Osteoblast (primary cell): ENCODE results near the gene DNER. TPM values are rescaled to one million over a fixed set of nuclear protein-coding genes. Genes with fewer than 3 reads are reported as not detected.
"Not testable (repeated sequence)": the region's sequence is repeated elsewhere in the genome, so short reads cannot be mapped to it uniquely, and the experiment has no call there.

Experiments
- DNase-seq: peaks from one replicate; pipeline ENCODE4 v3.0.0; 2011; ENCODE audit warnings: low spot score, mixed read lengths; ENCODE audit not compliant: insufficient read length; ENCODE audit errors: missing footprints
- H2AFZ ChIP-seq: 2 replicates; pipeline ENCODE4 v1.6.0; 2011; ENCODE audit warnings: mild to moderate bottlenecking, low read length
- H3K27ac ChIP-seq: 2 replicates; pipeline ENCODE4 v1.5.1; 2011; ENCODE audit warnings: mild to moderate bottlenecking, low read depth, low read length, moderate library complexity
- H3K27me3 ChIP-seq: 2 replicates; pipeline ENCODE4 v1.6.0; 2012; ENCODE audit warnings: mild to moderate bottlenecking, control low read depth, inconsistent platforms, low read length, moderate library complexity; ENCODE audit not compliant: insufficient read depth
- H3K36me3 ChIP-seq: 2 replicates; pipeline ENCODE4 v1.5.1; 2011; ENCODE audit warnings: mild to moderate bottlenecking, low read length, control low read depth, moderate library complexity; ENCODE audit not compliant: insufficient read depth
- H3K4me1 ChIP-seq: 2 replicates; pipeline ENCODE4 v1.5.1; 2011; ENCODE audit warnings: mild to moderate bottlenecking, low read length, control low read depth, moderate library complexity; ENCODE audit not compliant: insufficient read depth
- H3K4me2 ChIP-seq: 2 replicates; pipeline ENCODE4 v1.6.0; 2011; ENCODE audit warnings: mild to moderate bottlenecking, low read length; ENCODE audit not compliant: insufficient read depth
- H3K4me3 ChIP-seq: fragments of 200-600 bp; sonication (generic); 3 replicates; pipeline ENCODE4 v1.5.1; 2012; ENCODE audit warnings: mild to moderate bottlenecking, low read length, inconsistent platforms; ENCODE audit not compliant: insufficient read depth
- H3K79me2 ChIP-seq: 2 replicates; pipeline ENCODE4 v1.6.0; 2012; ENCODE audit warnings: mild to moderate bottlenecking, low read length, control low read depth, inconsistent platforms; ENCODE audit not compliant: insufficient read depth
- H3K9me3 ChIP-seq: 2 replicates; pipeline ENCODE4 v1.5.1; 2011; ENCODE audit warnings: low read depth, low read length, control low read depth
- H4K20me1 ChIP-seq: 2 replicates; pipeline ENCODE4 v1.6.0; 2012; ENCODE audit warnings: mild to moderate bottlenecking, low read length, control low read depth; ENCODE audit not compliant: insufficient read depth
- total RNA-seq: library from RNA; depleted of rRNA; stranded (reverse); fragments of >200 nt; gene quantifications from 2 replicates; pipeline ENCODE4 v1.2.3, GENCODE V29; 2012
- TF ChIP-seq, protein P1 (sequence below): IDR thresholded peaks from 2 replicates; pipeline ENCODE4 v1.5.1; 2011; ENCODE audit warnings: mild to moderate bottlenecking, low read depth, low read length, moderate library complexity; ENCODE audit errors: extremely low read depth

Gene DNER
- total RNA-seq, 1 donor = 0.36 TPM

DNA sequence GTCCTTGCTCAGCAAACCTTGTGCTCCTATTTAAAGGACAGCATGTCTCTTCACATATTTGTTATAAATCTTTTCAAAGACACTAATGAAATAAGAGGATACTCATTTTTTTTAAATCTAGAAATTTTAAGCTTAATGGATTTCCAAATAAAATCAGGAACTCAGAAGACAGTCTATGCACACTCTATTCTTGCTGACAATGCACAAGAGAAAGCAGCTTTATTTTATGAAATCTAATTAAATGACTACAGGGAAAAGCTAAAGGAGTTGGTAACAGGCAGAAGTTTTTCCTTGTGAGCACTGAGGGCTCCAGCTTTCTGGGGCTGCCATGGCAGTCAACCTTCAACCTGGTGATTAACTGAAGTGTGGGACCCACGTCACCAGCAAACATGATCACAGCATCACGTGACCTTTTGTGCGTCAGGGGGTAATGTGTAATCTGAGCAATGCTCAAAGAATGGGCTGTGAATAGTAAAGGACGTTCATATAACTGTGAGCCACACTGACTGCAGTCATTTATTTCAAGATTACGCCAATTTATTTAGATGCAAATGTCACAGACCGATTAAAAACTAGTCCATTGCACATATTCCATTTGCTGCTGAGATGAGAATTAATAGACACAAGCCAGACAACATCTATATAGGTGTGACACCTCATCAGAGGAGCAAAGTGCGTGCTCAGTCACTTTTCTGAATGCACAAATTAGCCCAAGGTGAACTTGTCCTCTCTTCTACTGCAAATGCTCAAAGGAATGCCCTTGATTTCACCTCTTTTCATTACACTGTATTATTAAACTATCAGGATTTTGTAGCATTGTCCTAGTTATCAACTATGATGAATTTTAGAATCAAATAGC, 11.6 kb upstream of the DNER start:
- H3K4me2 ChIP-seq = peak overlapping the region; percentile 15

DNA sequence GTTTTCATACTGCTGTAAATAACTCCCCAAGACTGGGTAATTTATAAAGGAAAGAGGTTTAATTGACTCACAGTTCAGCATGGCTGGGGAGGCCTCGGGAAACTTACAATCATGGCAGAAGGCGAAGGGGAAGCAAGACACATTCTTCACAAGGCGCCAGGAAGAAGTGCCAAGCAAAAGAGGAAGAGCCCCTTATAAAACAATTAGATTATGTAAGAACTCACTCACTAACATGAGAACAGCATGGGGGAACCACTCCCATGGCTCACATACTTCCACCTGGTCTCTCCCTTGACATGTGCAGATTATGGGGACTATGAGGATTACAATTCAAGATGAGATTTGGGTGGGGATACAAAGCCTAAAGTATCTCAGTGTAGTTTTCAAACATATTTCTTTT, 8.8 kb upstream of the DNER start:
- not testable (repeated sequence) for H3K4me2 ChIP-seq, DNase-seq, H3K27me3 ChIP-seq, H3K4me3 ChIP-seq, H3K79me2 ChIP-seq, H3K36me3 ChIP-seq, H4K20me1 ChIP-seq, H3K27ac ChIP-seq, H2AFZ ChIP-seq, H3K4me1 ChIP-seq, H3K9me3 ChIP-seq

More for the DNA sequence above, 11.6 kb upstream of the DNER start:
- H3K9me3 ChIP-seq = no peaks in the 10 kb centered on the region
- no peaks in the 10 kb centered on the region for H3K27me3 ChIP-seq
- TF ChIP-seq, protein P1, sequence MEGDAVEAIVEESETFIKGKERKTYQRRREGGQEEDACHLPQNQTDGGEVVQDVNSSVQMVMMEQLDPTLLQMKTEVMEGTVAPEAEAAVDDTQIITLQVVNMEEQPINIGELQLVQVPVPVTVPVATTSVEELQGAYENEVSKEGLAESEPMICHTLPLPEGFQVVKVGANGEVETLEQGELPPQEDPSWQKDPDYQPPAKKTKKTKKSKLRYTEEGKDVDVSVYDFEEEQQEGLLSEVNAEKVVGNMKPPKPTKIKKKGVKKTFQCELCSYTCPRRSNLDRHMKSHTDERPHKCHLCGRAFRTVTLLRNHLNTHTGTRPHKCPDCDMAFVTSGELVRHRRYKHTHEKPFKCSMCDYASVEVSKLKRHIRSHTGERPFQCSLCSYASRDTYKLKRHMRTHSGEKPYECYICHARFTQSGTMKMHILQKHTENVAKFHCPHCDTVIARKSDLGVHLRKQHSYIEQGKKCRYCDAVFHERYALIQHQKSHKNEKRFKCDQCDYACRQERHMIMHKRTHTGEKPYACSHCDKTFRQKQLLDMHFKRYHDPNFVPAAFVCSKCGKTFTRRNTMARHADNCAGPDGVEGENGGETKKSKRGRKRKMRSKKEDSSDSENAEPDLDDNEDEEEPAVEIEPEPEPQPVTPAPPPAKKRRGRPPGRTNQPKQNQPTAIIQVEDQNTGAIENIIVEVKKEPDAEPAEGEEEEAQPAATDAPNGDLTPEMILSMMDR = no peak
- H3K4me1 ChIP-seq = peaks cover 7% of the 10 kb centered on the region
- no peaks in the 10 kb centered on the region for H3K36me3 ChIP-seq
- H3K4me3 ChIP-seq = no peak overlapping the region
- no peak overlapping the region for H2AFZ ChIP-seq
- peak overlapping the region; percentile 40 for H3K27ac ChIP-seq
- H3K79me2 ChIP-seq = no peaks in the 10 kb centered on the region
- no peaks in the 10 kb centered on the region for H4K20me1 ChIP-seq
- DNase-seq = peak; percentile 32

GRCh38 chr2:229719926-229720647, 5.7 kb upstream of the DNER start:
- Histone ChIP-seq H3K4me1 (no peaks in the 10 kb centered on the region), H3K27me3 (peaks cover 20% of the 10 kb centered on the region), H3K9me3 (no peaks in the 10 kb centered on the region), H3K4me2 (no peak overlapping the region), H3K79me2 (no peaks in the 10 kb centered on the region), H4K20me1 (no peaks in the 10 kb centered on the region), H2AFZ (no peak overlapping the region), H3K27ac (no peak overlapping the region), H3K36me3 (no peaks in the 10 kb centered on the region), H3K4me3 (no peak overlapping the region)
- no peak for DNase-seq
- TF ChIP-seq, protein P1 = no peak

DNA sequence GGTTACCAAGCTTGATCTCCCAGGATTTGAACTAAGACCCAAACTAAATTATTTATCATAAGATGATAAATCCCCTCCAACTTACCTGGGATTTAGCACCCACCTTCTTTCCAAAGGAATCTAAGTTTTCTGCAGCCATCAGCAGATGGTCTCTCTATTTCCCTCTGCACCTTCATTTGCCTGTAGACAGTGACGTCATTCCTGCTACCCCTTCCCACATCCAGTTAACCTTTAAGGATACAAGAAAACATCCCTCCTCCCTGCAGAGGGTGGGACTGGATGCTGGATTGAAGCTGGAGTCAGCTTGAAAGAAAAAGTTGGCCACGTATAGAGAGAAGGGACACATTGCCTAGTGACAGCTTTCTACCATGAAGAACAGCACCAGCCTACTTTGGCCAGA, 3.7 kb upstream of the DNER start:
- Histone ChIP-seq H3K9me3 (no peaks in the 10 kb centered on the region), H3K4me3 (no peak overlapping the region), H3K79me2 (no peaks in the 10 kb centered on the region), H4K20me1 (no peaks in the 10 kb centered on the region), H3K36me3 (no peaks in the 10 kb centered on the region), H3K4me2 (no peak overlapping the region), H3K27ac (no peak overlapping the region), H2AFZ (no peak overlapping the region), H3K4me1 (no peaks in the 10 kb centered on the region), H3K27me3 (peaks cover 31% of the 10 kb centered on the region)
- TF ChIP-seq, protein P1 = no peak
- DNase-seq = no peak
